ENCODE data around the gene MARK4.

DNA sequence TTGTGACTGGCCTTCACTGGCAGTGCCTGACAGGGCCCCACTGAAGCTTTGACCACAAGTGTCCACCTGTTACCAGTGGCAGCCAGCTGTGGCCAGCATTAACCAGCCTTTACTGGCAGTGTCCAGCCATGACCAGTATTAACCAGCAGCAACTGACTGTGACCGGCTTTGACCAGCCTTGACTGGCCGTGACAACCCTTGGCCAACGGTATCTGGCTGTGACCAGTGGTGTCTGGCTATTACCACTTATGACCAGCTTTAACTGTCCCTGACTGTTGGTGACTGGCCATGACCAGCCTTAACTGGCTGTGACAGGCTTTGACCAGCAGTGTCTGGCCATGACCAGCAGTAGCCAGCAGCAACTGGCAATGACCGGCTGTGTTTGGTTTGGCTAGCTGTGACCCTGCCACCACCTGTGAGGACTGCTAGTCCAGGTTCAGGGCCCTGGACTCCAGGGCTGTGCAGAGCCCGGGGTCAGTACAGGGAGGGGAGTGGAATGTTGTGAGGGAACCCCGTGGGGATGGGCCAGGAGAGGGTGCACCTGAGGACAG, 39.4 kb downstream of the MARK4 start:
- TF ChIP-seq, protein P1, sequence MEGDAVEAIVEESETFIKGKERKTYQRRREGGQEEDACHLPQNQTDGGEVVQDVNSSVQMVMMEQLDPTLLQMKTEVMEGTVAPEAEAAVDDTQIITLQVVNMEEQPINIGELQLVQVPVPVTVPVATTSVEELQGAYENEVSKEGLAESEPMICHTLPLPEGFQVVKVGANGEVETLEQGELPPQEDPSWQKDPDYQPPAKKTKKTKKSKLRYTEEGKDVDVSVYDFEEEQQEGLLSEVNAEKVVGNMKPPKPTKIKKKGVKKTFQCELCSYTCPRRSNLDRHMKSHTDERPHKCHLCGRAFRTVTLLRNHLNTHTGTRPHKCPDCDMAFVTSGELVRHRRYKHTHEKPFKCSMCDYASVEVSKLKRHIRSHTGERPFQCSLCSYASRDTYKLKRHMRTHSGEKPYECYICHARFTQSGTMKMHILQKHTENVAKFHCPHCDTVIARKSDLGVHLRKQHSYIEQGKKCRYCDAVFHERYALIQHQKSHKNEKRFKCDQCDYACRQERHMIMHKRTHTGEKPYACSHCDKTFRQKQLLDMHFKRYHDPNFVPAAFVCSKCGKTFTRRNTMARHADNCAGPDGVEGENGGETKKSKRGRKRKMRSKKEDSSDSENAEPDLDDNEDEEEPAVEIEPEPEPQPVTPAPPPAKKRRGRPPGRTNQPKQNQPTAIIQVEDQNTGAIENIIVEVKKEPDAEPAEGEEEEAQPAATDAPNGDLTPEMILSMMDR (conservative IDR thresholded peaks at IDR 0.05 in 1 of 2, IDR thresholded peaks at IDR 0.05 in 1 of 2; ENCODE audit: extremely low read depth in 1 of 2, insufficient read depth in 1 of 2, low read depth in 1 of 2, low read length in 2 of 2), result no peak
- TF ChIP-seq EZH2 (IDR thresholded peaks at IDR 0.05; ENCODE audit: borderline replicate concordance, low read length), result no peak
